AG09309 (cell line): ENCODE results near the gene PCDHGA1.
A peak's percentile ranks its signal among the peaks of the same experiment; 100 is the strongest.

Source experiments
- DNase-seq: peaks from one replicate; pipeline ENCODE4 v3.0.0-alpha.2; 2010; ENCODE audit warnings: low read depth
- H3K4me3 ChIP-seq: 2 replicates; pipeline ENCODE4 v1.5.1; 2011; ENCODE audit warnings: mild to moderate bottlenecking, low read depth, low read length, moderate library complexity; ENCODE audit not compliant: control insufficient read depth
- CTCF ChIP-seq: IDR thresholded peaks from 2 replicates; pipeline ENCODE4 v1.5.1; 2011; ENCODE audit warnings: mild to moderate bottlenecking, low read depth, low read length, inconsistent platforms; ENCODE audit not compliant: insufficient read depth, control insufficient read depth; ENCODE audit errors: missing control alignments

Gene PCDHGA1

GRCh38 chr5:141434006-141434405 lies 103.7 kb downstream of the PCDHGA1 start:
- H3K4me3 ChIP-seq: no peak overlapping the region
- no peak for TF ChIP-seq CTCF
- DNase-seq: no peak

- no peak for DNase-seq
- H3K4me3 ChIP-seq: no peak overlapping the region
- no peak for TF ChIP-seq CTCF
Measured at GRCh38 chr5:141437221-141437620, 106.9 kb downstream of the PCDHGA1 start.

GRCh38 chr5:141439411-141440141 lies 109.3 kb downstream of the PCDHGA1 start:
- peak; percentile 12 for TF ChIP-seq CTCF
- no peak for DNase-seq
- no peak overlapping the region for H3K4me3 ChIP-seq

- no peak for TF ChIP-seq CTCF
- DNase-seq: no peak
- no peak overlapping the region for H3K4me3 ChIP-seq
Measured at GRCh38 chr5:141440341-141440740, 110.0 kb downstream of the PCDHGA1 start.

GRCh38 chr5:141441571-141442170 lies 111.4 kb downstream of the PCDHGA1 start:
- H3K4me3 ChIP-seq: no peak overlapping the region
- TF ChIP-seq CTCF: no peak
- DNase-seq: no peak

GRCh38 chr5:141465351-141465750 lies 135.0 kb downstream of the PCDHGA1 start:
- no peak overlapping the region for H3K4me3 ChIP-seq
- no peak for TF ChIP-seq CTCF
- no peak for DNase-seq

GRCh38 chr5:141475625-141476131 lies 145.4 kb downstream of the PCDHGA1 start, which contains the start of gene PCDHGC3:
Gene PCDHGC3 (plus strand): TSS chr5:141475966. CDS start chr5:141476117, 151 bp downstream.
- peak; percentile 87 for DNase-seq
- peak; percentile 47 for TF ChIP-seq CTCF
- H3K4me3 ChIP-seq: peak within 1 kb of the TSS; percentile 51
